Vagina (tissue), 2 donors: Measurements from ENCODE around the gene TEX44. TPM values are rescaled to one million over a fixed set of nuclear protein-coding genes. Genes with fewer than 3 reads are reported as not detected.
A peak's percentile ranks its signal among the peaks of the same experiment; 100 is the strongest.

Source experiments
- DNase-seq, 2 donors: peaks; one replicate each; pipeline ENCODE4 v3.0.0-alpha.2; 2017; ENCODE audit errors: extremely low spot score in 2 of 2
- H3K27ac ChIP-seq: fragments of 200-600 bp; sonication (generic); one replicate; pipeline ENCODE4 v1.5.1; 2019
- H3K27me3 ChIP-seq: fragments of 200-600 bp; sonication (generic); one replicate; pipeline ENCODE4 v1.5.1; 2019
- H3K36me3 ChIP-seq, 2 donors: fragments of 200-600 bp; sonication (generic); one replicate each; pipeline ENCODE4 v1.5.1; 2017 to 2019
- H3K4me1 ChIP-seq: fragments of 200-600 bp; sonication (generic); one replicate; pipeline ENCODE4 v1.5.1; 2019
- H3K4me3 ChIP-seq, 2 donors: fragments of 200-600 bp; sonication (generic); 1 replicate in 1 of 2; 2 replicates in 1 of 2; pipeline ENCODE4 v1.5.1; 2016 to 2019
- H3K9me3 ChIP-seq: fragments of 200-600 bp; sonication (generic); one replicate; pipeline ENCODE4 v1.5.1; 2019
- POLR2A ChIP-seq, 2 donors: fragments of 450-650 bp; IDR thresholded peaks; one replicate each; pipeline ENCODE4 v1.6.1; 2017; ENCODE audit warnings: antibody characterized with exemption in 2 of 2, mild to moderate bottlenecking in 2 of 2, moderate library complexity in 2 of 2
- POLR2AphosphoS5 ChIP-seq, 2 donors: sonication (generic); formaldehyde crosslinking; IDR thresholded peaks; one replicate each; pipeline ENCODE4 v1.9.0; 2017; ENCODE audit warnings: antibody characterized with exemption in 2 of 2, mild to moderate bottlenecking in 2 of 2, low read depth in 1 of 2; ENCODE audit not compliant: insufficient read depth in 1 of 2
- intact Hi-C: fragments of 100-400 bp; cut with DNase I; formaldehyde crosslinking; loops from one replicate; pipeline ENCODE4 v1.15.1; 2023
- total RNA-seq: library from RNA; depleted of rRNA; stranded (reverse); fragments of >200 nt; gene quantifications from one replicate; pipeline ENCODE4 v1.2.3, GENCODE V29; 2016
- TF ChIP-seq, protein P1 (sequence below), 3 experiments: fragments of 450-650 bp in 2 of 3; fragments of 200-600 bp in 1 of 3; sonication (generic) in 1 of 3; IDR thresholded peaks; one replicate each; pipeline ENCODE4 v1.5.1; 2017 to 2019; ENCODE audit warnings: antibody characterized with exemption in 3 of 3, mild to moderate bottlenecking in 2 of 3, moderate library complexity in 2 of 3

The TEX44 gene
- total RNA-seq, 1 donor from 2014 or later, result not detected

DNA sequence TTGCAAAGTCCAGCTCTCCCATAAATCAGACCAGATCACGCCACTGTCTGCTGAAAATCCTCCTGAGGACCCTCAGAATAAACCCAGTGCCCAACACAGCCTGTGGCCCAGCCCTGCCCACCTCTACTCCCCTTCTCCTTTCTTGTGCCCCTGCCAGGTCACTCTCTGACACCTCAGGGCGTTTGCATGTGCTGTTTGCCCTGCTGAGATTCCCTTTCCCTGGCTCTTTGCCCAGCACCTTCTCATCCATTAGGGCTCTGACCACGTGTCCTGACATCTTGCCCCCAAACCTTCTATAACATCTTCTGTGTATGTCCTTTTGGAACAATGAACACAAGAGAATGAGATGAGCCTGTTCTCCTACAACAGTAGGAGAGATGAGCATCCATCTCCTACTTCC is 43.9 kb upstream of the TEX44 start:
- no peak for TF ChIP-seq POLR2A (IDR thresholded peaks at IDR 0.05)
- TF ChIP-seq POLR2AphosphoS5 (IDR thresholded peaks at IDR 0.05; ENCODE audit: insufficient read depth in 1 of 2, low read depth in 1 of 2), result no peak
- TF ChIP-seq, protein P1, sequence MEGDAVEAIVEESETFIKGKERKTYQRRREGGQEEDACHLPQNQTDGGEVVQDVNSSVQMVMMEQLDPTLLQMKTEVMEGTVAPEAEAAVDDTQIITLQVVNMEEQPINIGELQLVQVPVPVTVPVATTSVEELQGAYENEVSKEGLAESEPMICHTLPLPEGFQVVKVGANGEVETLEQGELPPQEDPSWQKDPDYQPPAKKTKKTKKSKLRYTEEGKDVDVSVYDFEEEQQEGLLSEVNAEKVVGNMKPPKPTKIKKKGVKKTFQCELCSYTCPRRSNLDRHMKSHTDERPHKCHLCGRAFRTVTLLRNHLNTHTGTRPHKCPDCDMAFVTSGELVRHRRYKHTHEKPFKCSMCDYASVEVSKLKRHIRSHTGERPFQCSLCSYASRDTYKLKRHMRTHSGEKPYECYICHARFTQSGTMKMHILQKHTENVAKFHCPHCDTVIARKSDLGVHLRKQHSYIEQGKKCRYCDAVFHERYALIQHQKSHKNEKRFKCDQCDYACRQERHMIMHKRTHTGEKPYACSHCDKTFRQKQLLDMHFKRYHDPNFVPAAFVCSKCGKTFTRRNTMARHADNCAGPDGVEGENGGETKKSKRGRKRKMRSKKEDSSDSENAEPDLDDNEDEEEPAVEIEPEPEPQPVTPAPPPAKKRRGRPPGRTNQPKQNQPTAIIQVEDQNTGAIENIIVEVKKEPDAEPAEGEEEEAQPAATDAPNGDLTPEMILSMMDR (IDR thresholded peaks at IDR 0.05), result no peak
- H3K4me3 ChIP-seq, result no peak overlapping the region
- no peaks in the 10 kb centered on the region for H3K36me3 ChIP-seq
- intact Hi-C loops, result no loop called here
- no peak for DNase-seq
- no peaks in the 10 kb centered on the region for H3K27me3 ChIP-seq
- H3K27ac ChIP-seq, result no peak overlapping the region
- no peaks in the 10 kb centered on the region for H3K4me1 ChIP-seq
- no peaks in the 10 kb centered on the region for H3K9me3 ChIP-seq

DNA sequence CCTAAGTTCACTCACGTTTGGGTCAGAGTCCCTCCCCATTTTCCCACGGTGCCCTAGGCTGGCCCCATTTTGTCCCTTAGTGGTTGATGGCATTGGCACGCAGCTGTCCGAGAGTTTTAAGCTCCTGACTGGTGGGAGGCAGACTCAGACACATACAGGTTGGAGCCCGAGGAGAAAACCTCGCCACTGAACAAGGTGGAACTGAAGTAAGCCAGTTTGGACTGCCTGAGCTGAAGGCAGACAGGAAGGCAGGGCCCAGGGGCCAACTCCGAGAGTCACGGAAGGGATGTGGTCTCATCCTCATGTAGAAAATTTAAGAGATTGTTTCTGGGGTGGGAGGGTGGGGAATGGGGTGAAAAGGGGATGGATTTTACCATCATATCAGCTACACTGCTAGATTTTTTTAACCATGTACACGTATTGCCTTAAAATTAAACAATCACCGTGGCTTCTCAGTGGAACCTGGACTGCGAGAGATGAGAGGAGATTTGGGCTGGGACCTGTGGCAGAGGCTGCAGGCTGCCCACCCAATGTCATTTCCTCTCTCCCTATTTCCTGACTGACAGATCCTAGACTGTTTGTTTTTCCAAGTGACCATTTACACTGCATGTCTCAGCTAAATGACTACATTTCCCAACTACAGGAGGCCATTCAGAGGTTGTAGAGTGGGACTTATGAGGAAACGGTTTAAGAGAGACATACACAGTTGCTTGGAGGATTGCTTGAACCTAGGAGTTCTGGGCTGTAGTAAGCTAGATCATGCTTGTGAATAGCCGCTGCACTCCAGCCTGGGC is 43.0 kb upstream of the TEX44 start:
- intact Hi-C loops, result no loop called here

DNA sequence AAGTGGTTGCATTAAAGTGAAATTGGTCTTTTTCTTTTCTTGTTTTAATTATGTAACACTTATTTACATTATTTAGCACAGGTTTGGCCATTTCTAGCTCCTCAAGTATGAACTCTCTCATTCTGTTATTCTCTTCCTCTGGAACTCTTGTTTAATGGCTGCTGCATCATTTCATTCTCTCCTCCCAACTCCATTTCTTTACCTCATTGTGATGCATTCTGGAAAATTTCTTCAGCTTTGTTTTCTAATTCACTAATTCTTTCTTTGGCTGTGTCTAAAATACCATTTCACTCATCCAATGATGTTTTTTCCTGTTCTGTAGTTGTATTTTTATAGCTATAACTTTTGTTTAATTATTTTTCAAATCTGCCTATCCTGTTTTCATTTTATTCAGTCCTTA is 39.9 kb upstream of the TEX44 start:
- H3K4me3 ChIP-seq, result no peak overlapping the region
- H3K27me3 ChIP-seq, result no peaks in the 10 kb centered on the region
- H3K9me3 ChIP-seq, result no peaks in the 10 kb centered on the region
- H3K27ac ChIP-seq, result no peak overlapping the region
- no peak for DNase-seq
- no peaks in the 10 kb centered on the region for H3K36me3 ChIP-seq
- TF ChIP-seq POLR2AphosphoS5 (IDR thresholded peaks at IDR 0.05; ENCODE audit: insufficient read depth in 1 of 2, low read depth in 1 of 2), result no peak
- TF ChIP-seq, protein P1 (IDR thresholded peaks at IDR 0.05), result no peak
- no peak for TF ChIP-seq POLR2A (IDR thresholded peaks at IDR 0.05)
- H3K4me1 ChIP-seq, result peaks cover 15% of the 10 kb centered on the region
- intact Hi-C loops, result no loop called here

More for the DNA sequence above, 43.0 kb upstream of the TEX44 start:
- Histone ChIP-seq H3K27me3 (no peaks in the 10 kb centered on the region), H3K9me3 (no peaks in the 10 kb centered on the region), H3K27ac (no peak overlapping the region), H3K4me3 (no peak overlapping the region), H3K36me3 (no peaks in the 10 kb centered on the region), H3K4me1 (peaks cover 6% of the 10 kb centered on the region)
- no peak for TF ChIP-seq POLR2A (IDR thresholded peaks at IDR 0.05)
- TF ChIP-seq, protein P1 (IDR thresholded peaks at IDR 0.05), result no peak
- TF ChIP-seq POLR2AphosphoS5 (IDR thresholded peaks at IDR 0.05; ENCODE audit: insufficient read depth in 1 of 2, low read depth in 1 of 2), result no peak
- no peak for DNase-seq

DNA sequence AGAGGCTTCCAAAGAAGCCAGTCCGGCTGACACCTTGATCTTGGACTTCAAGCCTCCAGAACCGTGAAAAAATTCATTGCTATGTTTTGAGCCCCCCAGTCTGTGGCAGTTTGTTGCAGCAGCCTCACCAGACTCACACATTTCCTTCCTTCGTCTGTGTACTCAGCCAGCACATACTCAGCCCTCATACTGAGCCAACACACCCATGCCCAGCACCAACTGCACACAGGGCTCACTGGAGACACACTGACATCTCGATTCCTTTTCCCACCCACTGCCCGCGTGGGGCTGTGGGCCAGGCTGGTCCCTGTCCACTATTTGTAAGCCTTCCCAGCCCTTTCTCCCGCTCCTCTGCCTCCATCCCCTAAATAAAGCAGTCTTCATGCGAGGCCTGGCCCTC is 38.3 kb upstream of the TEX44 start:
- no peaks in the 10 kb centered on the region for H3K9me3 ChIP-seq
- intact Hi-C loops, result no loop called here
- DNase-seq, result no peak
- peak overlapping the region; percentile 81 for H3K27ac ChIP-seq
- TF ChIP-seq, protein P1 (IDR thresholded peaks at IDR 0.05), result no peak
- no peak for TF ChIP-seq POLR2AphosphoS5 (IDR thresholded peaks at IDR 0.05; ENCODE audit: insufficient read depth in 1 of 2, low read depth in 1 of 2)
- no peak for TF ChIP-seq POLR2A (IDR thresholded peaks at IDR 0.05)
- no peaks in the 10 kb centered on the region for H3K36me3 ChIP-seq
- H3K27me3 ChIP-seq, result no peaks in the 10 kb centered on the region
- H3K4me1 ChIP-seq, result peaks cover 15% of the 10 kb centered on the region
- peak overlapping the region; percentile 24 to 25 for H3K4me3 ChIP-seq
